Natural killer cell (primary cell): ENCODE measurements around the gene ABHD5. TPM values are rescaled to one million over a fixed set of nuclear protein-coding genes. Genes with fewer than 3 reads are reported as not detected.

Source experiments
- ATAC-seq, 3 donors: fragments of 150-1000 bp in 2 of 3; fragments of 200-7000 bp in 1 of 3; cut with Tn5 transposase; 1 replicate in 1 of 3; 2 replicates in 2 of 3; pipeline ENCODE4 v1.10.0; 2021; ENCODE audit warnings: mild to moderate bottlenecking in 2 of 3, moderate library complexity in 2 of 3
- DNase-seq, 2 donors: peaks; one replicate each; pipeline versions ENCODE4 v3.0.0 to v3.0.0-alpha.2; 2013 to 2021; ENCODE audit warnings: mixed read lengths in 1 of 2
- H3K27ac ChIP-seq: one replicate; pipeline ENCODE4 v1.5.1; 2013; ENCODE audit warnings: mild to moderate bottlenecking, low read length
- H3K27me3 ChIP-seq: one replicate; pipeline ENCODE4 v1.6.1; 2013; ENCODE audit warnings: low read length; ENCODE audit not compliant: control insufficient read depth, insufficient read depth
- H3K36me3 ChIP-seq: one replicate; pipeline ENCODE4 v1.6.1; 2013; ENCODE audit warnings: low read length; ENCODE audit not compliant: control insufficient read depth, insufficient read depth
- H3K4me1 ChIP-seq: one replicate; pipeline ENCODE4 v1.6.1; 2013; ENCODE audit warnings: low read length; ENCODE audit not compliant: control insufficient read depth, insufficient read depth
- H3K4me3 ChIP-seq: one replicate; pipeline ENCODE4 v1.5.1; 2013; ENCODE audit warnings: low read length
- H3K9me3 ChIP-seq: one replicate; pipeline ENCODE4 v1.6.1; 2013; ENCODE audit warnings: low read length; ENCODE audit not compliant: control insufficient read depth, insufficient read depth
- H3K27ac Mint-ChIP-seq, 2 donors: one replicate each; pipeline ENCODE4 v1.8.0; 2022; ENCODE audit warnings: mild to moderate bottlenecking in 2 of 2, mixed read lengths in 2 of 2, moderate library complexity in 1 of 2
- H3K27me3 Mint-ChIP-seq, 2 donors: one replicate each; pipeline ENCODE4 v1.8.0; 2022; ENCODE audit warnings: low read depth in 2 of 2, mixed read lengths in 2 of 2
- H3K36me3 Mint-ChIP-seq: one replicate; pipeline ENCODE4 v1.8.0; 2022; ENCODE audit warnings: mixed read lengths
- H3K4me1 Mint-ChIP-seq, 2 donors: one replicate each; pipeline ENCODE4 v1.8.0; 2022; ENCODE audit warnings: mixed read lengths in 2 of 2
- H3K4me3 Mint-ChIP-seq: one replicate; pipeline ENCODE4 v1.8.0; 2022; ENCODE audit warnings: mild to moderate bottlenecking, moderate library complexity, mixed read lengths
- H3K9me3 Mint-ChIP-seq, 2 donors: one replicate each; pipeline ENCODE4 v1.8.0; 2022; ENCODE audit warnings: mixed read lengths in 2 of 2
- CTCF ChIP-seq: fragments of 200-600 bp; IDR thresholded peaks from one replicate; pipeline ENCODE4 v1.8.0; 2022; ENCODE audit warnings: antibody characterized with exemption
- WGBS: methylation state at CpG from one replicate; pipeline ENCODE4 v1.1.7; 2013; ENCODE audit warnings: missing lambda C conversion rate; ENCODE audit not compliant: insufficient coverage; 5-methylcytosine and 5-hydroxymethylcytosine counted together
- intact Hi-C: fragments of 100-400 bp; cut with micrococcal nuclease; formaldehyde crosslinking; loops from one replicate; pipeline ENCODE4 v1.14.2; 2022
- total RNA-seq, 4 donors: library from RNA; stranded (reverse); fragments of 120-200 nt in 1 of 4; gene quantifications; one replicate each; pipeline versions ENCODE4 v1.2.3 to v1.2.4, GENCODE V29; 2013 to 2022

The ABHD5 gene
- total RNA-seq, 3 donors from 2014 or later (not counting 1 experiment from before 2014, with no cell fraction given) = 14.1 to 58.6 (median 16.6) TPM

DNA sequence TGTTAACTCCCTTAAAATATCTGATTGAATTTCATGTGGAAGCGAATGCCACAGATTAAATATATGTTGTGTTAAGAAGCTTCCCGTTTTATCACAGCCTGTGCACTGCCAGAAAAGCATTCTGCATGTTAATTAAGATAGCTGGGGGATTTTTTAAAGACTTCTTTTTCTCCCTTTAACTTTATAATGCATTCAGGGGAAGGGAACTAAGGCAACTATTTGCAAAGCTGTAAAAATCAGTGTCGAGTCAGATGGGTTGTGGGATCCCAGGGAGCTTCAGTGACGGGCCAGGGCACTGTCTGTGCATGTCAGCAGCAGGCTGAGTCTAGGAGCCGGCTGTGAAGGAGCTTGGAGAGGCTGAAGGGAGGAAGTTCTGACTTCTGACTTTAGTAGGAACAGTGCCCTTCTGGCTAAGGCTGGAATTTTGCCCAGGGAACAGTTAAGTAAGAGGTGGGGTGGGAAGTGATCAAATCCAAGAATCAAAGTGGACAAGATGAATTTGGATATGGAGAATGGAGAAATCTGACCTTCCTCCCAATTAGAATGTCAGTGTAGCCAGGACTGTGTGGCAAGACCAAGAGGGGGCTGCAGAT, 77.7 kb downstream of the ABHD5 start:
- no peaks in the 10 kb centered on the region for H3K36me3 Mint-ChIP-seq
- peaks cover 43 to 50% of the 10 kb centered on the region in 2 donors for H3K4me1 Mint-ChIP-seq
- 50% methylated on average over 4 of the region's 5 CpGs for WGBS
- Histone ChIP-seq H3K27me3 (peaks cover 3% of the 10 kb centered on the region), H3K4me1 (peaks cover 39% of the 10 kb centered on the region), H3K9me3 (no peaks in the 10 kb centered on the region), H3K4me3 (no peak overlapping the region), H3K36me3 (no peaks in the 10 kb centered on the region), H3K27ac (no peak overlapping the region)
- TF ChIP-seq CTCF = no peak
- H3K27me3 Mint-ChIP-seq = peaks cover 0 to 11% of the 10 kb centered on the region in 2 donors
- intact Hi-C loops = no loop called here
- H3K27ac Mint-ChIP-seq = no peak overlapping the region
- DNase-seq = no peak
- no peak for ATAC-seq
- H3K4me3 Mint-ChIP-seq = no peak overlapping the region
- no peaks in the 10 kb centered on the region for H3K9me3 Mint-ChIP-seq

DNA sequence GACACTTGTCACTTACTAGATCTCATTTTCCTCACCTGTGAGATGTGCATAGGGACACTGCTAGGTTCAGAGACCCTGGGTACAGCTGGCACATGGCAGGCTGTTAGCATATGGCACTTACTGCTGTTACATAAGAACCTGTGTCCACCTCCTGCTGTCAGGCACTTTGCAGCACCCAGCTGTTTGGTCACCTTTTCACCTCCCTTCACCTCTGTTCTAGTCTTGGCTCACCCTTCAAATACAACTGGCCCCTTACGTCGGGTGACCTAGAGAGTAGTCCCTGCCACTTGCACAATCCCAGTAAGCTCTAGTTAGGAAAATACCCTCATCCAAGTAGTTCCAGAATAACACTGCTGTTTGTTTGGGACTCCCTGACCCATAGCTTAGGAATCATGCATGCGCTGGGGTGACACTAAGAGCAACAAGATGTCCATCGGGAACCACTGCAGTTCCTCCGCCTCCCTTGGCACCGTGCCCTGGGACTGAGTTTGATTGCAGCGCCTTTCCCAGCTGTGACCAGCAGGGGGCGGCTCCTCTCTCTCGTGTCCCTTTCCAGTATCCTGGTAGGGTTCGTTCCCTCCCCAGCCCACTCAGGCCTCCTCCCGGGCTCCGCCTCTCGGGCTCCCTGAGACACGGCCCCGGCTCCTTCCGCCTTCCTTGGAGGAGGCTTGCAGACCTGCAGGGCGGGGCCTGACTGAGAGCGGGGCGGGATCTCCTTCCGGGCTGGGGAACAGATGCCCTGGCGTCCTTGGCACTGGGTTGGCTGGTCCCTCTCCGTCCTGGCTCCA, 78.6 kb downstream of the ABHD5 start:
- H3K36me3 ChIP-seq = no peaks in the 10 kb centered on the region
- TF ChIP-seq CTCF = peak; percentile 78
- H3K9me3 Mint-ChIP-seq = no peaks in the 10 kb centered on the region
- no peaks in the 10 kb centered on the region for H3K9me3 ChIP-seq
- 31% methylated on average over 22 of the region's 22 CpGs for WGBS
- H3K4me1 Mint-ChIP-seq = peaks cover 51 to 56% of the 10 kb centered on the region in 2 donors
- peaks cover 45% of the 10 kb centered on the region for H3K4me1 ChIP-seq
- intact Hi-C loops = no loop called here
- DNase-seq (peak; percentile 65 to 84), ATAC-seq (peak; percentile 38 to 72 (median 68))
- H3K27me3 ChIP-seq = peaks cover 3% of the 10 kb centered on the region
- peak overlapping the region; percentile 24 for H3K27ac ChIP-seq
- no peak overlapping the region for H3K4me3 ChIP-seq
- peaks cover 0 to 11% of the 10 kb centered on the region in 2 donors for H3K27me3 Mint-ChIP-seq
- H3K36me3 Mint-ChIP-seq = no peaks in the 10 kb centered on the region
- peak overlapping the region in 1 of 2 donors; percentile 57 for H3K27ac Mint-ChIP-seq
- peak overlapping the region; percentile 45 for H3K4me3 Mint-ChIP-seq

GRCh38 chr3:43769885-43770425, 79.2 kb downstream of the ABHD5 start:
- no peaks in the 10 kb centered on the region for H3K9me3 Mint-ChIP-seq
- Histone ChIP-seq H3K4me1 (peaks cover 45% of the 10 kb centered on the region), H3K4me3 (no peak overlapping the region), H3K27ac (peak overlapping the region; percentile 24), H3K36me3 (no peaks in the 10 kb centered on the region), H3K27me3 (peaks cover 3% of the 10 kb centered on the region), H3K9me3 (no peaks in the 10 kb centered on the region)
- intact Hi-C loops = no loop called here
- ATAC-seq = peak; percentile 9 to 54 (median 49)
- peaks cover 0 to 11% of the 10 kb centered on the region in 2 donors for H3K27me3 Mint-ChIP-seq
- DNase-seq = peak; percentile 27 to 50
- no peaks in the 10 kb centered on the region for H3K36me3 Mint-ChIP-seq
- H3K4me3 Mint-ChIP-seq = peak overlapping the region; percentile 45
- H3K27ac Mint-ChIP-seq = peak overlapping the region; percentile 57 to 80
- peaks cover 51 to 56% of the 10 kb centered on the region in 2 donors for H3K4me1 Mint-ChIP-seq
- TF ChIP-seq CTCF = no peak
- WGBS = 53% methylated on average over 7 of the region's 7 CpGs
